NCI-H748 (cell line): ENCODE data around the gene FIG4.

Source experiments
- DNase-seq: peaks from one replicate; lab custom pipeline; 2025; ENCODE audit not compliant: unreplicated experiment; lab: John Stamatoyannopoulos, UW

FIG4 gene

DNA sequence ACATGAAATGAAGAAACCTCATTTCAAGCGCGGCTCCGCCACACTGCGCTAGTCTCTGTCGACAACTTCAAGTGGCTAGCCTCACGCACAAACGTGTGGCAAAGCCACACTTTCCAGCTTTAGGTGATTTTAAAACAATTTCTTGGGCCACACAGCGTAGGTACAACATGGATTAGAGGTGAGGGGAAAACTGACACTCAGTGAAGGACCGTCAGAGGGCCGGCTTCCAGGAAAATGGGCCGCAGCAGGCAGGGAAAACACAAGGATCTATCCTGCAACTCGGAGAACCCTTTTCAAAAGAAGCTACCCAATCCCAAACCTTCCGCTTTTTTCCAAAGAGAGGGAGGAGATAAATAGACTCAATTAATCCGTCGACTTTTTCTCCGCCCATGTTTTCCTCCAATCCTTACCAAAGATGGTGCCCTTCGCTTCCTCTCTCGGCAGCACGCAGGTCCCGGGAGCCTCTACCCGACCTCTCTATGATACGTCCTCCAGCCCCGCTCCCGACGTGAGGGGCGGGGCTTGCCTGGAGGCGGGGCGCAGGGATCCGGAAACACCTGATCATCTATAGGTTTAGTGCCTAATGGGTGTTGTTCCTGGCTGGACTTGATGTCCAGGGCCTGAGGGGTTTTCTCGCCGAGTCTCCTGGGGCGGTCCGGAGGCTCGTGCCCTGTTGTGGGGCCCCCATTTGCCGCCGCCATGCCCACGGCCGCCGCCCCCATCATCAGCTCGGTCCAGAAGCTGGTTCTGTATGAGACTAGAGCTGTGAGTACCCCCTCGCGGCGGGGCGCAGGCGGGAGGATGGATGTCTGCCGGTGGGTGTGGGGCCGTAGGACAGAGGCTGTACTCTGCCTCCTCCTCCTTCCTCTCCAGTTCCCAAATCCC, at the start of gene FIG4, which contains the start of gene AK9:
FIG4 (plus strand) TSS at position 560 of the 885 bp plus-strand sequence; CDS start at position 700, 140 bp downstream.
AK9 (minus strand) TSS at position 466 of the 885 bp plus-strand sequence. CDS start 15,457 bp downstream, outside the sequence.
- DNase-seq, result peak; percentile 99

GRCh38 chr6:109644131-109644530, 47.0 kb upstream of the FIG4 start:
- no peak for DNase-seq

DNA sequence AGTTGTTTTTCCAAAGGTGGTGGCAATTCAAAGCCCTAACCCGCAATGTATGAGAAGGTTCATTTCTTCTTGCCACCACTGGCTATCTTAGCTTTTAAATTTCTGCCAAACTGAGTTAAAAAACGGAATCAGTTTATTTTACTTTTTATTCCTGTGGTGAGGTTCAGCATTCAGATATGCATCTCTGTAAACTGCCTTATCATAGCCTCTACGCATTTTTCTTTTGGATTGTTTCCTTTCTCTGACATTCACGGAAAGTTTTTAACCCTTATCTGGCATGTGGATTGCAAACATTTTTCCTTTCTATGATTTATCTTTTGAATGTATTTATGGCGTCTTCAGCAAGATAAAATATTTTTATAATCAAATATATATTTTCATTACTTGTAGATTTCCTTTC, 37.8 kb upstream of the FIG4 start:
- DNase-seq, result no peak

- DNase-seq, result no peak
Measured at GRCh38 chr6:109655761-109656262, 35.3 kb upstream of the FIG4 start.

DNA sequence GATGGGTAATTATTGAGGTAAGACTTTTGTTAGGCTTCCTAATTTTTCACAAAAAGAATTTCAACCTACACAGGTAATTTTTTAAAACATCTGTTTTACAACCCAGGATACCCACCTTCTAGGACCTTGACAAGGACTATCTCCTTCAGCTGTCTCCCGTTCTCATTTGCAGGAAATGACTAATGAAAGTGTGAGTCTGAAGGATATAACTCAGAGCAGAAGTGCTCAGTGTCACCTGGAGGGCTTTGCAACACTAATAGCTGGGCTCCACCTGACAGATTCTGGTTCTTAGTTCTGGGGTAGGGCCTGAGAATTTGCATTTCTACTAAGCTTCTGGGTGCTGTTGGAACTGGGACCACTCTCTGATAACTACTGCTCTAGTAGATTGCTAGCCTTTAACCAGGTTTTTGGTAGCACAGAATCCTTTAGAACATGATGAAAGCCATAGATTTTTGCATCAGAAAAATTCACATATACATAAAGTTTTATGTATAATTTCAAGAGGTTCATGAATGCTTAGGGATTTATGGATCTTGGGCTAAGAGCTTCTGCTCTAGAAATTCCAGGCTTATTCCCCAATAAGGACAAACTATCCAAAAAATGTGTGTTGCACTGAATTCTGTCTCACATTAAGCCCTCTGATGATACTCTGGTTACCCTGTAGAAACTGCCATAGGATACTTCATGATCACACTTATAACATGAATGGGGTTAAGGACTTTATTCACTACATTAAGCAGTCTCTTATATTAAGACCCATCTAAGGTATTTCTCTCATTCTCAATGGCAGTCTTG, 30.4 kb upstream of the FIG4 start:
- no peak for DNase-seq

DNA sequence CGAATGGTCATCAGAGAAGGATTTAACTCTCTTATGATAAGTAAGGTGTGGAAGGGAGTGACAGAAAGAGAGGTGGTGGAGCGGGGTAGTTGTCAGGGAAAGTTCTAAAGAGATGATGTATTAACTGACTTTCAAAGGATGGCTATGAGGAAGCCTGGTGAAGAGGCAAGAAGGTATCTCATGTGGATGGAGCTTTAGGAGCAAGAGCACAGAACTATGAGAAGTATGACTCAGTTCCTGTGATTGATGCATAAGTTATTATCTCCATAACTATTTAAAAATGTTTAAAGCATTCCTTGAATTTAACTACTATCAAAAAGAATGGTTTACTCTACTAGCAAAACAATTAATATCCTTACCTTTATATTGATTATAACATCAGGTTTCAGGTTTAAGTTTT, 28.9 kb upstream of the FIG4 start:
- no peak for DNase-seq

DNA sequence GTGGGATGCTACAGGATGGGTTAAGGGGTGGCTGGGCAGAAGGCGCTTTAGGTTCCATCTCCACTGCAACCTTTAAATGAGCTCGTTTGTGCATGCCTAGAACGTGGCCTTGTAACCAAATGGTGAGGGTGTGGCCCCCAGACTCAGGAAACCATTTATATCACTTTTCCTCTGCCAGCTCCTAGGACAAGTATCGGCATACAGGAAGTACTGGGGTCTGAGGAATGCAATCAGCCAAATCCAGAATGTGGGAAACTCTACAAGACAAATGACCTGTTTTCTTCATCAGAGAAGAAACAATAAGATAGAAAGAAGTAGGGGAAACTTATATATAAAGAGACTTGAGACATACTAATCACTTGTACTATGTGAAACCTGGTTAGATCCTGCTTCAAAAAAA, 21.3 kb upstream of the FIG4 start:
- no peak for DNase-seq

- DNase-seq, result no peak
Measured at GRCh38 chr6:109671733-109672132, 19.4 kb upstream of the FIG4 start.

DNA sequence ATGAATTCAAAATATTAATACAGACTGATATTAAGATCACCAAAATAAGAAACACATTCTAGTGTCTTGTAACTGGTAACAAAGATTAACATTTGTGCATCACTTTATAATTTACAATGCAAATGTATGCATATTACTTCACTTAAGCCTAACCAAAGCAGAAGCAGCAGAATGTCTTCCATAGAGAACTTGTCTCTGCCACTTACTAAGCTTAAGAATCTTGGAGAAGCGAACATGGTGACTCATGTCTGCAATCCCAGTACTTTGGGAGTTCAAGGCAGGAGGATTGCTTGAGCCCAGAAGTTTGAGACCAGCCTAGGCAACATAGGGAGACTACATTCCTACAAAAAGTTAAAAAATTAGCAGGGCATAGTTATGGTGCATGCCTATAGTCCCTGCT, 18.9 kb upstream of the FIG4 start:
- no peak for DNase-seq

GRCh38 chr6:109672839-109673238, 18.3 kb upstream of the FIG4 start:
- no peak for DNase-seq

- no peak for DNase-seq
Measured at GRCh38 chr6:109676724-109677123, 14.4 kb upstream of the FIG4 start.

- no peak for DNase-seq
Measured at GRCh38 chr6:109678240-109678639, 12.9 kb upstream of the FIG4 start.

DNA sequence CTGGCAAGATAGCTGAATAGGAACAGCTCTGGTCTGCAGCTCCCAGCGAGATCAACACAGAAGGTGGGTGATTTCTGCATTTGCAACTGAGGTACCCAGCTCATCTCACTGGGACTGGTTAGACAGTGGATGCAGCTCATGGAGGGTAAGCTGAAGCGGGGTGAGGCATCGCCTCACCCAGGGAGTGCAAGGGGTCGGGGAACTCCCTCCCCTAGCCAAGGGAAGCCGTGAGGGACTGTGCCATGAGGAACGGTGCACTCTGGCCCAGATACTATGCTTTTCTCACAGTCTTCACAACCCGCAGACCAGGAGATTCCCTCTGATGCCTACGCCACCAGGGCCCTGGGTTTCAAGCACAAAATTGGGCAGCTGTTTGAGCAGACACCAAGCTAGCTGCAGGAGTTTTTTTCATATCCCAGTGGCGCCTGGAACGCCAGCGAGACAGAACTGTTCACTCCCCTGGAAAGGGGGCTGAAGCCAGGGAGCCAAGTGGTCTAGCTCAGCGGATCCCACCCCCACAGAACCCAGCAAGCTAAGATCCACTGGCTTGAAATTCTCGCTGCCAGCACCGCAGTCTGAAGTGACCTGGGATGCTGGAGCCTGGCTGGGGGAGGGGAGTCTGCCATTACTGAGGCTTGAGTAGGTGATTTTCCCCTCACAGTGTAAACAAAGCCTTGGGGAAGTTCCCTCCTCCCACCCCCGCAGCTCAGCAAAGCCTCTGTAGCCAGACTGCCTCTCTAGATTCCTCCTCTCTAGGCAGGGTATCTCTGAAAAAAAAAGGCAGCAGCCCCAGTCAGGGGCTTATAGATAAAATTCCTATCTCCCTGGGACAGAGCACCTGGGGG, 12.2 kb upstream of the FIG4 start:
- DNase-seq, result peak; percentile 74

DNA sequence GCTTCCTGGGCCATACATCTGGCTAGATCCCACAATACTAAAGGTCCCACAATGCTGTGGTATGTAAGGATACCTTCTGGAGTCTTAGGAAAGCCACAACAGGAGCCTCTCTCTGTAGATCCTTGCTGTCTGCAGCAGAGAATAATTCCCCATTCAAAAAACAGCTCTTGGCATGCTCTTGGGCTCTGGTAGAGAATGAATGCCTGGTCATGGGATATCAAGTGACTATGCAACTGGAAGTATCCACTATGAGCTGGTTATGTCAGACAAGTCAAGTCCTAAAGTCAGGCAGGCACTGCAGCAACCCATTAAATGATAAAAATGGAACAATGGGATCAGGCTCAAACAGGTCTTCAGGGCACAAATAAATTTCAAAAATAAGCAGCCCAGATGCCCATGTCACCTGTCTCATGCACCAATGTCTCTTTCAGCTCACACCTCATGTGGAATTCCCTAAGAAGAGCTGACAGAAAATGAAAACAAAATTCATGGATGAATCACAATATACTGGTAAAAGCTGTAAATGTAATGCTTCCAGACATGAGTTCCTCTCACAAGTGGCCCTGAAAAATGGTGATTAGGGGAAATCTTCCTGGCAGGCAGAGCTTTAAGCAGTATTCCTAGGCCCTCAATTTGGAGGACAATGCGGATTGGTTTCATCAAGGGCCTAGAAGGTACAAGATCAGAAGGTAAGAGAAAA, 4.4 kb upstream of the FIG4 start:
- DNase-seq, result no peak

GRCh38 chr6:109687271-109687761, 3.8 kb upstream of the FIG4 start:
- DNase-seq, result no peak

DNA sequence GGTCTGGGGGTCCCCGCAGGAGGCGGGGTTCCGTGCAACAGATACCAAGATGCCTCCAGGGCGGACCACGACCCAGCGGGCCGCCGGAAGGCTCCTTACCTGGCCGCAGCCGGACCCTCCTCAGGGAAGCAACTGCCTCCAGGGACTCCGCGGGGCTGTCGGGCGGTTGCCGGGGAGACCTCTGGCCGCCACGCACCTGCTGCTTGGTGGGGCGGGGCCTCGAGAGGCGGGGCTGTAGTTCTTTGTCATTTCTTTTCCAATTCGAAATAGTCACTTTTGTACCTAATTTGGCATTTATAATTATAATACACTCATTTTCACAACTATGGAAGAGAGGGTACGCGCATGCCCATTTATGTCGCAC, 741 bp upstream of the FIG4 start:
- DNase-seq, result peak; percentile 92

DNA sequence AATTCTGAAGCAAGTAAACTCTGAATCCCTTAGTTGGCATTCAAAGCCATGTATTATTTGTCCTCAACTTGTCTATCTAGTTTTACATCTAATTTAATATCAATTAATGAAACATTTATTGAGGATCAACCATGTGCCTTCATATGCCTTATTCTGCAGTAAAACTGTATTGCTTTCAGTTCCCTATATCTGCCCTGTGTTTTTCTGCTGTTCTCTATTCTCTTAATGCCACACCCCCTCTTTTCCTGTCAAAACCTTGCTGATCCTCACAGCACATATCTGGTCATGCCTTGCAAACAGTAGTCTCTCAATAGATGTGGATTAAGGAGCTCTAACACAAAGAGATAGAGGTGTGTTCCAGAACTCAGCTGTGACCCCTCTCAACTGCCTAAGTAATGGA, 2.0 kb downstream of the FIG4 start:
- no peak for DNase-seq

DNA sequence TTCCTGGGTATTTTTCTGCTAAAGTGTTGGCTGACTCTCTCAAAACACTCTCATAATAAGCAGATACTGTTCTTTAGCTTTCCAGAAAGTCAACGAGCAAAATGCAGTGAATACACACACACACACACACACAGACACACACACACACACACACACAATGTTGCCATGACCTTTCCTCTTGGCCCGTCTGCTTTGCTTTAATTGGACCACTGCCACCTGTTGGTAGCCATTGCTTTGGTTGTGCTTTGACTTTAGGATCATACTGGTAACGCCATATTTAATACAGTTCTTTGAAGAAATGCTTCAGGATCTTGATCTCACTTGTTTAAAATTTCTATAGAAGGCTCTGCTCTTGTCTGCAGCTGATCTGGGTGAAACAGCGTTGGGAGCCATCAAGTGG, 4.4 kb downstream of the FIG4 start:
- peak; percentile 45 for DNase-seq

- no peak for DNase-seq
Measured at GRCh38 chr6:109696355-109696754, 5.3 kb downstream of the FIG4 start.

- no peak for DNase-seq
Measured at GRCh38 chr6:109701221-109701620, 10.1 kb downstream of the FIG4 start.
